NOMO-1 treated with dmso at 0.1 percent for 144 hours (cell line): ENCODE data around the gene TSPAN19.
"Not testable (repeated sequence)": the region's sequence is repeated elsewhere in the genome, so short reads cannot be mapped to it uniquely, and the experiment has no call there.

Experiments used
- DNase-seq: peaks from one replicate; lab custom pipeline; 2025; ENCODE audit not compliant: unreplicated experiment; lab: John Stamatoyannopoulos, UW

The TSPAN19 gene

DNA sequence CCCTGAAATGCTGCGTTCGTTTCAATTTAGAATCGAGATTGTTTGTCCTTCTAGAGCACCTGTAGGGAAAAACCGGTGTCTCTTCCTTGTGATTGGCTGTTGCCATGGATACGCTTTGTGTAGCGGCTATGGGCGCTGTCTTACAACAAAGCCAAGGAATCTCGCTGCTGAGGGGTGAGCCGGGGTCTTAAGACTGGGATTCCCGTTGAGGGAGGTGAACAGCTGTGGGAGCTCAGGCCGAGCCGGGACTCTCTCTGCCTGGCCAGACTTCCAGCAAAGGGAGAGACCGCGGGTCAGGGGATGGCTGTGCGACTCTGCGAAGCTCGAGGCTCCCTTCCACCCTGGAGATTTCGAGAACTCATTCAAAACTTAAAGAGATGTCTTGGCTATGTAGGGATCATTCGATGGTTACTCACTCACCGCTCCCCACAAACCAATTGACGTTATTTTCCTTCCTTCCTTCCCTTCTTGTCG, at the start of gene TSPAN19, which contains the start of gene LRRIQ1:
TSS of gene TSPAN19 (minus strand) at position 44 of the 474 bp plus-strand sequence. CDS start 6,331 bp downstream, outside the sequence.
TSS of gene LRRIQ1 (plus strand) at position 118 of the 474 bp plus-strand sequence. CDS start 1,826 bp downstream, outside the sequence.
- no peak for DNase-seq

DNA sequence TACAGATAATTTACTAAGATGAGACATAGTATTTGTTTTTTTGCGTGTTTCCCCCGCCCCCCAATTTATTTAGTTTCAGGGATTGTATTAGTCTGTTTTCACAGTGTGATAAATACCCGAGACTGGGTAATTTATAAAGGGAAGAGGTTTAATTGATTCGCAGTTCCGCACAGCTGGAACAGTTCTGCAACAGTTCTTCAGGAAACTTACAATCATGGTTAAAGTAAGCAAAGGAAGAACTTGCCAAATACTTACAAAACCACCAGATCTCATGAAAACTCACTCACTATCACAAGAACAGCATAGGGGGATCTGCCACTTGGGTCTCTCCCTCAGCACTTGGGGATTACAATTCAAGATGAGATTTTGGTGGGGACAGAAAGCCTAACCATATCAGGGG, 49.0 kb upstream of the TSPAN19 start:
- DNase-seq, result no peak

- no peak for DNase-seq
Measured at GRCh38 chr12:85076688-85077430, 40.8 kb upstream of the TSPAN19 start.

- no peak for DNase-seq
Measured at GRCh38 chr12:85072826-85073225, 36.7 kb upstream of the TSPAN19 start.

- no peak for DNase-seq
Measured at GRCh38 chr12:85065837-85066482, 29.9 kb upstream of the TSPAN19 start.

DNA sequence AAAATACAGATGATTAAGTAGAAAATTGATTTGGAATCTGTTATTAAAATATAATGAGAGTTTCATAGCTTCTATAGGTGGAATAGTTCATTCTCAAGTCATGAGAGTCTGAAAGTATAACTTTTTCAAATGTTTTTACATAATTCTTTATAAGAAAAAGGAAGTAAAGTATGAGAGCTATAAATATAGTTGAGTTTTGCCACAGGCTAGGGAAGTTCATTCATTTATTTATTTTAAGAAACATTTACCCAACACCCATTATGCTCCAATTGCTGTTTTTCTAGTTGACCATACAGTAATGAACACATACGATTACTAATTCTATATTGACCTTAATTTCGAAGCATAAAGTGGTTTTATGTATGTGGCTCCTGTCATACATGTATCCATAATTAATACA, 24.8 kb upstream of the TSPAN19 start:
- no peak for DNase-seq

DNA sequence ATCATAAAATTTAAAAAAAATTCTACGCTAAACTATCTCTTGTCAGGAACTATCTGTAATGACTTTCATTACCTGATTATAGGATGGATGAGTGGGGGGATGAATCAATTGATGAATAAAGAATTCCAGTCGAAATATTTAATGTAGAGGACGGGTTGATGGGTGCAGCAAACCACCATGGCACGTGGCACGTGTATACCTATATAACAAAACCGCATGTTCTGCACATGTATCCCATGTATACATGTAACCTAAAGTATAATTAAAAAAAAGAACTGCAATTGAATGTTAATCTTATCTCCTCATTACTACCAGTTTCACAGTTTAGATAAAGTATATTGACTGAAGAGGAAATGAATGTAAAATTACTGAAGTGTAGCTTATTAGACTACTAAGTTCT, 23.5 kb upstream of the TSPAN19 start:
- no peak for DNase-seq

GRCh38 chr12:85058339-85058738, 22.3 kb upstream of the TSPAN19 start:
- no peak for DNase-seq

DNA sequence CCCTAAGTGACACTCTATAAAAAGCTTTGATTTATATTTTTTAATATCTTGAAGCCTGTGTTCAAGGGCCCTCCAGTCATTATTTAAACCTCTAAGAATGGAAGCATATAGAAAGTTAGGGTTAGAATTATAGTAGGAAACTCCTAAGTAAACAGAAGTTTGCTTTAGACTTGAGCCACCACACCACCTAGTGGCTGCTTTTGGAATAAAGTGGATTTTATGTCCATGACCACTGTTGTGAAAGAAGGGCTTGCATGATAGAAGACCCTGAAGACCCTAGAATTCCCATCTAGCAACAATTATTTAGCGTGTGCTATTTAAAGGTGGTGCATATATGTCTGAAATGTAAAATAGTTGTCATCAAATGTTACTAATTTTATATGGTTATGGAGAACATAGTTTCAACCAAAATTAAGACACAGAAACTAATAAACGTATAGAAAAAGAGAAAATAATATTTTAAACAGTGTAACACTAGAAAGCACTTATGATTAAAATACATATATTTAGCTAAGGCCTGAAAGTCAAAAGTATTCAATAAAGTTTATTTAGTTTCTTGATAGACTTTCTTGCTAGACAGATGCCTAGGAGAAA, 21.4 kb upstream of the TSPAN19 start:
- DNase-seq, result no peak

DNA sequence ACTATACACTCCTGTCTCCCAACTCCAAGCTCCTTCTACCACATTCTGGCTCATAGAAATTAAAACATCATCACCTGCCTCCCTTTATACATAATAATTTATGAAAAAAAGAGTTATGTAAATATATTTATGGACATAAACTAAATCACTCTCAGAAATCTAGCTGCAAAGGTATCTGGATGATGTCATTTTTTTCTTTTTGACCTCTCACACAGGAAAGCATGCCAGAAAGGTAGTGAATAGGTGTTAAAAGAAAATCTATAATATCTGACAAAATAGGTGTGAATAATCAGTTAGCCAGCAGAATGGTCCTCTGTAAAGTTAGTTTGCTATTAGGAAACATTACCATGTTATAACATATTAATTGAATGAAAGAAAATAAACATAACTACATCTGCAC, 7.8 kb upstream of the TSPAN19 start:
- DNase-seq, result no peak

DNA sequence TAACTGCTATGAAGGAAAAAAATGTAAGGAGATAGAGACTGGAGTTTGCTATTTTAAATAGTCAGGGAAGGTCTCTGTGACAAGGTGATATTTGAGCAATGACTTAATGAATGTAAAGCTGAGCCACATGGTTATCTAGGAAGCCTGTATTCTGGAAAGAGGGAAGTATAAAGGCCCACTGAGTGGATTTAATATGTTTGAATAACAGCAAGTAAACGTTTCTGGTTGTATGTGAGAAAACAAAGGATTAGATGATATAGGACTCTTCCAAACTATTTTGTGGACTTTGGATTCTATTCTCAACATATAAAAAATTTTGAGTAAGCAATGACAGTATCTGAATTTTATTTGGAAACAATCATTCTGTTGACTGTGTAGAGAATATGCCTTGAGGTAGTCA, 5.3 kb upstream of the TSPAN19 start:
- no peak for DNase-seq

DNA sequence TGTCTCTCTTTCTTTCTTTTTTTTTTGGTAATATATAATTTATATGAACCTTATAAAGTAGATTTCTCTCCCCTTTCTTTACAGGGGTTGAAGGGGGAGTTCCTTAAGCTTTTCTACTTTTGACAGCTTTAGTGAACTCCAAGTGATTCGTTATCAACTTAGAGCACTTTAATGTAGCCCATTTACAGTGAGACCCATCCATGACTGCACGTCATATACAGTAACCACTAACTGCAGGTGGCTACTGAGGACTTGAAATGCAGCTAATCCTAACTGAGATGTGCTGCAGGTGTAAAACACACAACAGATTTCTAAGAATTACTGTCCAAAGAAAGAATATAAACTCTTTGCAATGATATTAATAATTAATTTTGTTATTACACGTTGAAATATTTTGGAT, 656 bp upstream of the TSPAN19 start:
- DNase-seq, result no peak

DNA sequence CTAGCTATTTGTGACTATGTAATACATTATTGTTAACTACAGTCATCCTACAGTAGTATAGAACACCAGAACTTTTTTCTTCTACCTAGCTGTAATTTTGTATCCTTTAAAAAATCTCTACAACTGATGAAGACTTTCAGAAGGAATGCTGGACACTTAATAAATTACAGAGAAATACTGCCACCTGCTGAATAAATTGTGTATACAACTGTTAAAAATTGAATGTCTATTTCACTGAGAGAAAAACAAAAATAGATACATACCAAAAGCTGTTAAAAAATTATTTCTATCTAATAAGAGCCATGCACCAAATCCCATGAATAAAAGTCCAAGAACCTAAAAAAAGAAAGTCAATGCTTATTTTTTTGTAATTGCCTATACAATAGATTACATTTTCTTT, 6.6 kb downstream of the TSPAN19 start:
- DNase-seq, result no peak

GRCh38 chr12:85018098-85018497, 18.0 kb downstream of the TSPAN19 start:
- DNase-seq, result no peak

DNA sequence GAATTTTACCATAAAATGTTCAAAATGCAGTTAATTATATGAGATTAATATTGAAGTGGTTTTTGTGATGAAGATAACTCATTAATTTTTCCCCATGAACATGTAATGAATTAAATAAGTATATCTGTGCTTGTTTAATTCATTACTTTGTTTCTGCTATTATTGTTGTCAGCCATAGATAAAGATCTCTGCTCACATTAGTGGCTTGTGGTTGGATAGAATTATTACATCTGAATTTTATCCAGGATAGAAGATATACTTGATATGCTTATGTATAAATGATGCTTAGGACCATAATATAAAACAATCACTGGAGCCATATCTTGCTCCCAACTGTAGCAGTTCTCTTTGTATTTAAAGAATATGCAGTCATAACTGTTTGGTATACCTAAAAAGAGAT, 18.5 kb downstream of the TSPAN19 start:
- DNase-seq, result no peak

GRCh38 chr12:85017133-85017532, 18.9 kb downstream of the TSPAN19 start:
- no peak for DNase-seq

GRCh38 chr12:85016413-85016812, 19.7 kb downstream of the TSPAN19 start:
- no peak for DNase-seq

- no peak for DNase-seq
Measured at GRCh38 chr12:85007836-85008235, 28.2 kb downstream of the TSPAN19 start.

- DNase-seq, result no peak
Measured at GRCh38 chr12:85006206-85006605, 29.9 kb downstream of the TSPAN19 start.

GRCh38 chr12:85005615-85006014, 30.5 kb downstream of the TSPAN19 start:
- DNase-seq, result no peak

- not testable (repeated sequence) for DNase-seq
Measured at GRCh38 chr12:85005047-85005446, 31.0 kb downstream of the TSPAN19 start.

GRCh38 chr12:85004204-85004603, 31.9 kb downstream of the TSPAN19 start:
- DNase-seq, result no peak
